NCI-H748 (cell line): ENCODE measurements around the gene CNTN4.

Source experiments
- DNase-seq: peaks from one replicate; lab custom pipeline; 2025; ENCODE audit not compliant: unreplicated experiment; lab: John Stamatoyannopoulos, UW

Gene CNTN4

DNA sequence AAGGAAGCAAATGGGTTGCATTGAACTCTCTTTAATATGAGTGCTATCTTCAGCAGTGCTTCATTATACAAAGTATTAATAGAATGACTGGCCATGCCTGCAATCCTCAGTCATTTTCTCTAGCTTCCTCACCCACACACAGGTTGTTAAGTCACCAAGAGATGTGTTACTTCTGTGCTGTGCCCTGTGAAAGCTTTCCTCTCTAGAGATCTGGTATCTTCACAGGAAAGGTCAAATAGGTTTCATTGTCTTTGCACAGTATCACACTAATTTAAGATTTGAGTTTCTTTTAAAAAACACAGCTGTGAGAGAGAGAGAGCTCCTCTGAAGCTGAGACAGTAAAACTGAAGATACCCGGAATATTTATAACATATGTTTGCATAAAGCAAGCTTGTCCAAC, 278.6 kb downstream of the CNTN4 start:
- no peak for DNase-seq

DNA sequence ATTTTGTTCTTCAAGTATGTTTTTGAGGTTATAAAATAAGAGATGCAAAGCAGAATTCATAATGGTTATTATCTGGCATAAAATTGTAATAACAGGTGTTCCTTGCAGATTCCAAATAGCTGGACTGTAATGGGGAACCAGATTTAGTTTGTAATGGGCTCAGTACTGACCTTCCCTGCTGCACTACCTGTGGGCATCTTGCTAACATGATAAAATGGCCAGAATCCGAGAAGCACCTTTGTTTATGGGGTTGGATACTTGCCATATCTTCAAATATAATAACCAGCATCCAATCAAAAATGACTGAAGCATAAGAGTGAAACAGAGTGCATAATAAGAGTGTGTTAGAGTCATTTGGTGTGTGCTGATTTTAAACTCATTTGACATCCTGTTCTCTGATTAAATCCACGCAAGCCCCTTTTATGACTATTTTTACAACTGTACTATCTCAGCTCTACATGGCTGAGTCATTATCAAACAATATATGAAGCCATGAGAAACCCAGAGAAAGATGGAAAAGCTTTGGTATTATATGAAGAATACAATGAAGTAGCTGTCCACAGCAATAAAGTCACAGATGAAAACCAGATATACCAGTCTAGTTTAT, 292.4 kb downstream of the CNTN4 start:
- DNase-seq: no peak

DNA sequence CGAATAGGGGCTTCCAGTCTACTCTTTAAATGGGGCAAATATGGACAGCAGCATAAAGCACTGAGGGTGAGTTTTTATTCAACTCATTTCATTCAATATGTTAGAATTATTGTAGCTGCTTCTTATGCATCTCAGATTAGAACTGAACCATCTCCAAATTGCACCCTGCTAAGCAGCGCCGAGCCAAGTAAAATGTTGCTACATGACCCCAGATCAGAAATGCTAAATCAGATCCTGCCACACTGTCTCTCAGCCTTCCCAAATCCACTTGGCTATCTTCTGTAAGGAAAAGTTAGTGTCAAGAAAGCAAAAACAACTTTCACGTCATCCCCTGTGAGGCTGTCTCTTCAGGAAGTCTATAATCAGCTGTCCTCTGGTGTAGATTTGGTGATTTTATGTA, 293.2 kb downstream of the CNTN4 start:
- DNase-seq: no peak

DNA sequence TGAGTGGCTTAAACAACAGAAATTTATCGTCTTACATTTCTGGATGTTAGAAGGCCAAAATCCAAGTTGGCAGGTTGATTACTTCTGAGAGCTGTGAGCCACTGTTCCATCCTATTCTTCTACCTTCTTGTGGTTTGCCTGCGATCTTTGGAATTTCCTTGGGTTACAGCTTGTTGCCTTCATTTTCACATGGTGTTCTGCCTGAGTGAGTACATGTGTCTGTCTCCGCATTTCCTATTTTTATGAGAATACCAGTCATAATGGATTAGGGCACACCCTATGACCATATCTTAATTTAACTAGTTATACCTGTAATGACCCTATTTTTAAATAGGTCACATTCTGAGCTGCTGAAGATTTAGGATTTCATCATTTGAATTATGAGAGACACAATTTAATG, 294.3 kb downstream of the CNTN4 start:
- DNase-seq: no peak

DNA sequence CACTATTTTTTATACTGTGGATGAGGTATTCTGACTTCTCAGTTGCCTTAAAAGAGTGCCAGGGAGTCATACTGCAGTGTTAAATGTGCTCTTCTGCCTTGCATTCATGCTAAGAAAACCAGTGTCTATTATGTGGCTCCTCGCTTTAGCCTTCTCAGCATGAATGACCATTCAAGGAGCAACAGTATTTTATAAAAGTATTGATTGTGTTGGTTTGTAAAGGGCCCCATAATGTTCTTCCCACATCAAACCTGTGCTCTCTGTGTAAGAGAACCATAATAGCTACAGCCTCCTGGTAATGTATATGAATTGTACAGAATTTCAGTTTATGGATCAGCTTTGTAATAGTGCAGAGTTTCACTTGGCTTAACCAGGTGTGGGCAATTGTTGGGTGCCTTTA, 316.4 kb downstream of the CNTN4 start:
- DNase-seq: no peak

DNA sequence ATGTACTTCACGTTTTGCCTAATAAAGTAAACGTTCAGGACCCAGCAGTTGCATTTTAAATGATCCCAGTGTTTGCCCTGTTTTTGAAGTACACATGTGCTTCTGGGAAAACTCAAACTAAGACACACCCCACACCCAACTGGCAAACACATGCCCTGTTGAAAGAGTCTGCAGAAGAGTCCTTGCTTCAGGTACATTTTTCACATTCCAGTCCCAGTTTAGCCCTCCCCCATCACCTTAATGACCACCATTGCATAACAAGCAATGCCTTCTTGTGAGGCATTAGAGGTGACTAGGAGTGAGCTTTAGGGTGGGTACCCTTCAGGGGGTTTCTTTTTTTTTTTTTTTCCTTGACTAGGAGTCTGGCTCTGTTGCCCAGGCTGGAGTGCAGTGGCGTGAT, 322.3 kb downstream of the CNTN4 start:
- DNase-seq: no peak

DNA sequence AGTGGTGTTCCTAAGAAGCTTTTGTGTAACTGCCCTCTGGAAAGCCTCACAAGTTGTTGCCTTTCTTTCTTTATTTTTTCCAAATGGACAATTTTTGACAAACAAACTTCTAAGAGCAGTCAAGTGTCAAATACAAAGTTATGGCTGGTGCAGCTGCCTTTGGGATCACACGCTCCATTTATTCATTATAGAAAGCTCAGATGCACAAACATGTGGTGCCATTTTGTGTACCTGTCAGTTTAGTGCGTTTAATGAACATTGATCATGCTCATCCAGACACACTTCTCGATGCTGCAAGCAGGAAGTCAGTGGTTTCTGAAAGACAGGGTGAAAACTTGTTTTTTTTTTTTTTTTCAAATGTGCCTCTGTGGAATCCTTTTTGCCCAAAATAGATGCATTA, 324.5 kb downstream of the CNTN4 start:
- peak; percentile 1 for DNase-seq

DNA sequence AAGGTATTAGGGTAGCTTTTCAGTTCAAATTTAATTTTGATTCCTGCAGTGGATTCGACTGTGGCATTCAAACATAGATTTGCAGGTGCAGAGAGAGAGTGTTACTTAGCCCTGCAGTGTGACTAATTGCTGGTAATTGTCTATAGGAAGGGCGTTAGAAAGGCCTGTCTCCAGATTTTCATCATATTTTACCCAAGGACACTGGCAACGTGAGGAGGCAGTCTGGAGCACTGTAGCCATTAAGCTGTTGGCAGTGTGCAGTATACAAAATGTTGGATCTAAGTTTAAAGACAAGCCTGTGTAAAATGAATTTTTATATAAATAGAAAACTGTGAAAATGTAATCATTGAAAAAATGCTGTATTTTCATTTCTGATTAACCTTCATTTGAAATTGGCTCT, 342.9 kb downstream of the CNTN4 start:
- no peak for DNase-seq

DNA sequence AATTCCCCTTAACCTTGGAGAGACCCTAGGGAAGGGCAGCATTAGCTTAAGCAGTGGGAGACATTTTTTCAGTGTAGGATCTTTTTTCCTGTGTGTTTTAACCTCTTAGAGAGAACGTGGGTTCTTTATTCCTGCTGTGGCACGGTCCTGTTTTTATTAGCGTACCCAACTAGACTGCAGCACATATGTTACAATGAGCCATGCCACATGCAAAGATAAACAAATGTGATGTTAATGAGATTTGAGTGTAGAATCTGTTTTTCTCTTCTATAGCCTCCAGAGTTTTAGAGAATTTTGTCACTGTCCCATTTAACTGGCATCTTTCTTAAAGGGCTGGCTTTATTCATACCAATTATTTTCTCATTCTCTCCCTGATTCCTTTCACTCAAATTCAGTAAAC, 347.5 kb downstream of the CNTN4 start:
- no peak for DNase-seq

DNA sequence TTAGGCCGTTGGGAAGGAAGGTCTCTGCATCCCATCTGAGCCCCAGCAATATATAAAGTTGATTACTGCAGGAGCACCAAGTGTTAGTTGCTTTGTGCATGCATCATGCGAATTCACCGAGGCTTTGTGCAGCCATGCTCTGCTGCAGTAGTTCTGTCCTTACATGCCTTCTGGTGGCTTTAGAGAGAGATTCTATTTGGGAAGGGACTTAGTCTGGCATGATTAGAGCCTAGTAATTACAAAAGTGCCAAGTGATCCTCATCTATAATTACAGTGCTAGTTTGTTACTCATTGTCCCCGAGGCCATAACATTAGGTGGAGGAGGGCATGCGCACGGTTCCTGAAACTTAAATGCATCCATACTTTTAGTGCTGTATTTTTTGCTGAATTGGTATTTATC, 353.6 kb downstream of the CNTN4 start:
- DNase-seq: peak; percentile 24

DNA sequence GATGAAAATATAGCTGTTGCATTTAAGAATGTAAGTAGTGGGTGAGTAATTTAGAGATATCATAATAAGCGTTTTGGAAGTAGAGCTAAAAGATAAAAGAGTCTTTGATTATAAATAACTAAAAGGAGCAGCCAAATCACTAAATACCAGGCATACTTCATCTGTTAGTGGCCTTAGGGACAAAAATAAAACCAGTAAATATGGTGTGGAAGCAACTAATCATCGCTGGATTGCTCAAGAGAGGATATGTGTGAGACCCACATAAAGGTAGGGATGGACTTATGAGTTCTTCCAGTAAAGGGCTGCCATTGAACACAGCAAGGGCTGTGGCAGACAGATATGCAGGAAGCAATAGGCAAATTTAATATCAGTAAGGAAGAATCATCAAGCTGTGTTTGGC, 356.2 kb downstream of the CNTN4 start:
- DNase-seq: no peak

DNA sequence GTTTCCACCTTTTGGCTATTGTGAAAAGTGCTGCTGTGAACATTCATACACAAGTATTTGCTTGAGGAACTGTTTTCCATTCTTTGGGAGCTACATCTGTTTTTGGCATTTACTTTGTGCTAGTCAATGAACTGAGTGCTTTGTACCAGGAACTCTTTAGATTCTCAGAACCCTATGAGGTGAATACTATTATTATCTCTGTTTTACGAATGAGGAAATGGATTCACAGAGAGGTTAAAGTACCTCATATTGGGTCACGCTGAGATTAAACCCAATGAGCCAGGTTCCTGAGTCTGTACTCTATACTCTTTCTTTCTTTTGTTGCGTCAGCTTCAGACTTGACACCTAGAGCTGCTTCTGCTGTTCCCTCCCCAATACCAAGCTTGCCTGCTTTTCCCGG, 358.1 kb downstream of the CNTN4 start:
- DNase-seq: no peak

DNA sequence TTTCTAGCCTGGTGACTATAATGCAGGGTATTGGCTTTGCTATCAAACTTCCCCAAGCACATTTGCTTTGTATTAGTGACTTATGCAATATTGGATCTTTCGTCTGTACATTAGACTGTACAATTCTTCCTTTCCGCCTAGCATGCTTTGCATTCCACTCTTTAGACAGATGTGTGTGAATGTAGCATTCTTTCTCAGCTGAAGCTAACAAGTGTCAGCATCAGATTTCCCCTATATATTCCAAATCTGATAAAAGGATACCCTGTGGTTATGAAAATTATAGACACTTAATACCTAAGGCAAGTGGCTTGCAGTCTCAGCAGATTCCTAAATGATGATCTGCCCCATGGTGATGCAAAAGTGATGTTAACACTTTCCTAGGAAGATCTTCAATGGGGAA, 360.1 kb downstream of the CNTN4 start:
- no peak for DNase-seq

DNA sequence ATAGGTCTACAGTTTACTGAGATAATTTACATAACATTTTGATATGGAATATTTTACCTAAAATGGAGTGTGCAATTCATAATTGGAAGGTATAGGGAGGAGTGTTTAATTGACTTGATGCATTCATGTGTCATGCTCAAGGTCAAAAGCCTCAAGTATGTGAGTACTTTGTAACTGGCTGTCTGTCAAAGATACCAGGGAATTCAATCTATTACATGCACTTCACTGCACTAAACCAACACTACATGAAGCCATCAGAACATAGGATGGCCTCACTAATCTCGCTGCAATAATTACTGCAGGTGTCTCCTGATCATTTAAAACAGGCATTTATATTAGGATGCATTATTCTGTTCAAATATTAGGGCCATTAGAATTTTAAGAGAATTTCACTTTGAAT, 367.2 kb downstream of the CNTN4 start:
- DNase-seq: peak; percentile 59

DNA sequence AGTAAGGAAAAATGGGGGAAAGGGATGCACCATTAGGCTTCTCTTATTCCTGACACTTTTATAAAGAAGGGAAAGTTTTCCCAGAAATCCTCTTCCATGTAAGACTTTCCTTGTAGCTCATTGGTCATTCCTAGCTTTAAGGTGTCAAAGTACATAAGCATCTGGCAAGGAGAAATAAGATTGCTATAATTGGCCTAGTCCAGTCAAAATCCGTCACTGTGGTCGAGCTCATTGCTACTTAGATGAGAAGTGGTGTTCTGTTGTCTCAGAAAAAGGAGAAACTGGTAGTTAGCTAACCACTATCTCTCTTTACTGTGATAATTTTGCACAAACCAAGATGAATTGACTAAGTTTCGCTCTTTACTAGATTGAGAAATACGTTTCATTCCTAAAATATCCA, 370.1 kb downstream of the CNTN4 start:
- no peak for DNase-seq

DNA sequence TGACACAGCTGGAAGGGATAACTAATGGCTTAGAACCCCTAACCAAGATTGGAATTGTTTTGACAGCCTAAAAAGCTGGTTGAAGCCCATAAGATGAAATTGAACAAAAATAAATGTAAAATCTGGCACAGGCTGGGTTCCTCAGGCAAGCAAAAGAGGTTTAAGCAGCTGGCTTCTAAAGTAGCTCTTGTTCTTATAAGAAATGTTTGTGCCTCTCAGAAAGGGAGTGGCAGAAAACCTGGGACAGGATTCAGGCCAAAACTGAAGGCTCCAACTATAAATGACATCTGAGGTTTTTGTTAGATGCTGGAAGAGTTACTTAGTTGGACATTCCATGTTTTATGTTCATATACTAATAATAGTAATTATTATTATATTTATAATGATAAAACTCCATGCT, 378.3 kb downstream of the CNTN4 start:
- DNase-seq: no peak

DNA sequence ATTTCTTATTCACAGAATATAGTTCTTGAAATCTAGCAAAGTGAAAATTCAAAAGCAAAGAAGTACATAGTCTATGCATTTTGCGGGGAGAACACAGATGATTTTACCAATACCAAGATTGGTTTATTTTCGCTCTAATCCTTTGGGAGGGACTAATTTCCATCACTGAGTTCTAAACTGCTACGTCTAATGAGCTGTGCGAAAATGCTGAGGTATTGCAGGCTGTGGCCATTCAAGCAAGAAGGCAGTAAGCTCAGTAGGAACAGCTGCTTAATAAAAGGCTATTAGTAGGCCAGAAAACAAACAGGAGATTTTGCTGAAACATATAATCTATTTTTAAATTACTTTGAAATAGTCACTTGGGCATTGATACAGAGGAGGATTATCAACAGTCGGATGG, 379.0 kb downstream of the CNTN4 start:
- no peak for DNase-seq

DNA sequence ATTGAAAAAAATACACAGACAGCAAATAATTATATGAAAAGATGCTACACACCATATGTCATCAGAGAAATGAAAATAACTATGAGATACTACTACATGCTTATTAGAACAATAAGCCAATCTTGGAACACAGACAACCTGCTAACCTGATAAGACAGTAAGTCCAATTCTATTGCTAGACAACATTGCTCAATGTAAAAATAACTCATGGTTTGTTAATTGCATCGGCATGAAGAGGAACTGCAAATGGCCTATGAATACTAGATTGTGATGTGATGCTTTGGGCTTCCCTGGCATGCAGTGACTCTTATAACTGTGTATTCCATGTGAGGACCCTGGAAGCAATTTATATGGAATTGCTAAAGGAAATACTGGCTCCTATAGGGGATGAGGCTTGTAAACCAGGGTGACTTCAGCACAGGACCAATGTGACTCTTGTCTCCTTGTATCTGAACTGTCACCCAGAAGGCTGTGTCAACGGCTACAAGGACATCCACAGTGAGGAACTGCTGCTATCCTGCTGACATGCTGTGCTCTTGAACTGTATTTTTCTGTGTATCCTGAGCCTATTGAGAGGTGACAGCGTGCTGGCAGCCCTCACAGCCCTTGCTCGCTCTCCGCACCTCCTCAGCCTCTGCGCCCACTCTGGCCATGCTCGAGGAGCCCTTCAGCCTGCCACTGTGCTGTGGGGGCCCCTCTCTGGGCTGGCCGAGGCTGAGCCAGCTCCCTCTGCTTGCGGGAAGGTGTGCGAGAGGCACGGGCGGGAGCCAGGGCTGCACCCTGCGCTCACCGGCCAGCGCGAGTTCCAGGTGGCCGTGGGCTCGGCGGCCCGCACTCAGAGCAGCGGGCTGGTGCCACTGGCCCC, 385.7 kb downstream of the CNTN4 start:
- no peak for DNase-seq

DNA sequence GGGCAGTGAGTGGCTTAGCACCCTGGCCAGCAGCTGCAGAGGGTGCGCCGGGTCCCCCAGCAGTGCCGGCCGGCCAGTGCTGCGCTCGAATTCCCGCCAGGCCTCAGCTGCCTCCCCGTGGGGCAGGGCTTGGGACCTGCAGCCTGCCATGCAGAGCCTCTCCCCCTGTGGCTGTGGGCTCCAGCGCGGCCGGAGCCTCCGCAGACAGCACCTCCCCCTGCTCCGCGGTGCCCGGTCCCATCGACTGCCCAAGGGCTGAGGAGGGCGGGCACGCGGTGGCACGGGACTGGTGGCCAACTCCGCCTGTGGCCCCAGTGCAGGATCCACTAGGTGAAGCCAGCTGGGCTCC, 386.3 kb downstream of the CNTN4 start:
- no peak for DNase-seq

DNA sequence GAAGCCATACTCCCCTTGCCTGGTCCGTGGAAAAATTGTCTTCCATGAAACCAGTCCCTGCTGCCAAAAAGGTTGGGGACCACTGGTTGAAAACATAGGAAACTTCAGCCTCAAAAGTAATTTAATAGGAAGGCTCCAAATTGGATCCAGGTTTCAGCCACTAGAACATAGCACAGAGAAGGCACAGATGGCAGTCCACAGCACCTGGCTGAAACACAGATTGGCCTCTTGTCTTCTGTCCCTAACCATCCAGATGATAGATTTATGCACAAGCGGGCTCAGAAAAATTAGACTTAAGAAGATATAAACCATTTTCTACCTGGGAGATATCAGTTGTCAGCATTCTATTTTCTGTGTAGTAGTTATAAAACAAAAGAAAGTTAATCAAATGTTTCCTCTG, 397.1 kb downstream of the CNTN4 start:
- no peak for DNase-seq

DNA sequence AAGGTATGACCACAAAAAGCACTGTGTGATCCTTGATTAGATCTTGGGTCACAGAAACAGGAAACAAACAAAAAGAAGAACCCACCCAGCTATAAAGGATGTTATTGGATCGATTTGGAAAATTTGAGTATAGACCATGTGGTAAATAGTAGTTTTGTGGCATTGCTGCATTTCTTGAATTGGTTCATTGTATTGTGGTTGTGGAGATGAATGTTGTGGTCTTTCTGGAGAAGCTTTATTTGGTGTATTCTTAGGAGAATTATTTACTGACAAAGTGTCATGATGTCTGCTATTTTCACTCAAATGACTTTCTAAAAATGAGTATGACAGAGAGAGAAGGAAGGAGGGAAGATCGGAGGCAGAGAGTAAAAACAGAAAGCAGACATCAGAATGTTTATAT, 406.2 kb downstream of the CNTN4 start:
- DNase-seq: no peak

DNA sequence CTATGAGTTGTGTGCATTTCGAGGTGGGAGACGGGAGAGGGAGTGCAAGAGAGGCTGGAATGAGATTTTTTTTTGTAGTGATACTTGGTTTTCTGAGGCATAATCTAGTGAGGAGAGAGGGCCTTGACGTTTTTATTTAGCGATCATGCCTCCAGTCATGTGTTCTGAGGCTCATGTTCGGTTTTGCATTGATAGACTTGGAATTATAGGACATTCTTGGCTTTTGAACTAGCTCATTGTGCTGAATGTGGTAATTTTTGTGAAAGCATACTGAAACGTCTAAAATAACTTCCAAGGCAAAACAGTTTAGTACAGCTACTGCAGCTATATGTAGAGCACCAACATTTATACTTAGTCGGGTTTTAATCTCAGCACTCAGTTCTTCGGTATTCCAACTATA, 408.1 kb downstream of the CNTN4 start:
- no peak for DNase-seq

DNA sequence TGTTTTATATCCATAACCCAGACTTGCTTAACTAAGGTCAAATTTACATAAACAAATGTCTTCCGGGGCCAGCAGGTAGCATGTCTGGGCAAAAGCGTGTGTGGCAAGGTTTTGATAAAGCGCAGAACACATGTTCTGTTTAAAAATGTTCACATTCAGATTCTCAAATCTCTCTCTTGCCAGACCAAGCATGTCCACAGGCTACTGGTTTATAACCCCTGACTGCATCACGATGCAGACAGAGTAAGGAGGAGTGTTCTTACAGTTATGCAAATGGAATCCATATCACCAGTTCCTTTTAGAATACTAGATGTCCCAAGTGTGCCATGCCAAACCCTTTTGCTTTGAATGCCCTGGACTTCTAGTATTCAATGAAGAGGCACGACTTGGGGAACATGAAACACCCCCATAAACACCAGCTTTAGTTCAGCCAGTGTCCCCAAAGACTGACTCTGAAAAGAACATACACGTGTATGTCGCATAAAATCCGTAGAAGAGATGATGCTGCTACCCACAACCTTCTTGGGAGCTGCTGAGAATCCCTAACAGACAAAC, 412.0 kb downstream of the CNTN4 start:
- peak; percentile 17 for DNase-seq
